Caco-2 (cell line): ENCODE data around the gene TKFC. TPM values are rescaled to one million over a fixed set of nuclear protein-coding genes. Genes with fewer than 3 reads are reported as not detected.

Source experiments
- BruUV-seq: library from RNA; stranded (reverse); fragments of 400-500 nt; replicated peaks from 2 replicates; lab custom pipeline; 2021; lab: Mats Ljungman, UMichigan
- CTCF ChIA-PET: fragments of 300-600 bp; sonication (Branson Sonifier 250); formaldehyde crosslinking; loops from one replicate; lab custom pipeline; 2022; ENCODE audit warnings: antibody characterized with exemption; lab: Charles Lee
- POLR2A ChIA-PET: fragments of 300-600 bp; sonication (Branson Sonifier 250); formaldehyde crosslinking; loops from one replicate; lab custom pipeline; 2022; ENCODE audit warnings: antibody characterized with exemption; lab: Charles Lee
- DNase-seq, 2 experiments: peaks; one replicate each; pipeline versions ENCODE4 v3.0.0 to v3.0.0-alpha.2; 2020 to 2022
- H3K27me3 ChIP-seq: replicated peaks from 2 replicates; pipeline ENCODE4 v1.6.0; 2011; ENCODE audit warnings: low read length; ENCODE audit not compliant: control insufficient read depth, insufficient read depth
- H3K36me3 ChIP-seq: 2 replicates; pipeline ENCODE4 v1.5.1; 2011; ENCODE audit warnings: low read length; ENCODE audit not compliant: control insufficient read depth, insufficient read depth
- H3K4me1 ChIP-seq: fragments of 250-450 bp; sonication (Bioruptor Pico); 2 replicates; pipeline ENCODE4 v1.5.1; 2020; ENCODE audit warnings: mild to moderate bottlenecking
- H3K4me3 ChIP-seq: 2 replicates; pipeline ENCODE4 v1.5.1; 2011; ENCODE audit warnings: low read depth, mild to moderate bottlenecking, control low read depth, low read length
- H3K9me3 ChIP-seq: fragments of 250-450 bp; sonication (Bioruptor Pico); 2 replicates; pipeline ENCODE4 v1.5.1; 2020; ENCODE audit warnings: mild to moderate bottlenecking, moderate library complexity
- H3K27ac Mint-ChIP-seq: one replicate; pipeline ENCODE4 v1.8.0; 2022; ENCODE audit warnings: mixed read lengths; ENCODE audit not compliant: unreplicated experiment
- H3K27me3 Mint-ChIP-seq: one replicate; pipeline ENCODE4 v1.8.0; 2022; ENCODE audit warnings: mixed read lengths; ENCODE audit not compliant: insufficient read depth, unreplicated experiment
- H3K36me3 Mint-ChIP-seq: one replicate; pipeline ENCODE4 v1.8.0; 2022; ENCODE audit warnings: mild to moderate bottlenecking, mixed read lengths; ENCODE audit not compliant: insufficient read depth, unreplicated experiment
- H3K4me1 Mint-ChIP-seq: one replicate; pipeline ENCODE4 v1.8.0; 2022; ENCODE audit warnings: low read depth, mixed read lengths; ENCODE audit not compliant: unreplicated experiment
- H3K4me3 Mint-ChIP-seq: one replicate; pipeline ENCODE4 v1.8.0; 2022; ENCODE audit warnings: mild to moderate bottlenecking, moderate library complexity, mixed read lengths; ENCODE audit not compliant: unreplicated experiment
- H3K9me3 Mint-ChIP-seq: one replicate; pipeline ENCODE4 v1.8.0; 2022; ENCODE audit warnings: mixed read lengths; ENCODE audit not compliant: unreplicated experiment
- intact Hi-C: fragments of 100-400 bp; cut with micrococcal nuclease; formaldehyde crosslinking; loops from one replicate; pipeline ENCODE4 v1.10.0; 2022; ENCODE audit not compliant: unreplicated experiment
- total RNA-seq: library from RNA; stranded (reverse); gene quantifications from 2 replicates; pipeline ENCODE4 v1.2.3, GENCODE V29; 2022
- TF ChIP-seq, protein P1 (sequence below), 2 experiments: fragments of 200-600 bp in 1 of 2; IDR thresholded peaks; 1 replicate in 1 of 2; 2 replicates in 1 of 2; pipeline versions ENCODE4 v1.5.1 to v1.8.0; 2011 to 2022; ENCODE audit warnings: antibody characterized with exemption in 1 of 2, control low read depth in 1 of 2, inconsistent platforms in 1 of 2, low read depth in 1 of 2, low read length in 1 of 2, mild to moderate bottlenecking in 1 of 2, moderate library complexity in 1 of 2; ENCODE audit not compliant: insufficient read depth in 1 of 2, severe bottlenecking in 1 of 2, unreplicated experiment in 1 of 2

TKFC gene
- total RNA-seq, 1 experiment from 2014 or later: 99.0 TPM

- Mint-ChIP-seq H3K27ac (peak overlapping the region; percentile 33), H3K9me3 (no peaks in the 10 kb centered on the region), H3K4me1 (peaks cover 9% of the 10 kb centered on the region), H3K4me3 (no peak overlapping the region), H3K36me3 (peaks cover 31% of the 10 kb centered on the region), H3K27me3 (no peaks in the 10 kb centered on the region)
- Histone ChIP-seq H3K36me3 (peaks cover 8% of the 10 kb centered on the region), H3K4me1 (peaks cover 28% of the 10 kb centered on the region), H3K9me3 (no peaks in the 10 kb centered on the region), H3K27me3 (no peaks in the 10 kb centered on the region), H3K4me3 (no peak overlapping the region)
- CTCF ChIA-PET: no interaction called here
- TF ChIP-seq, protein P1, sequence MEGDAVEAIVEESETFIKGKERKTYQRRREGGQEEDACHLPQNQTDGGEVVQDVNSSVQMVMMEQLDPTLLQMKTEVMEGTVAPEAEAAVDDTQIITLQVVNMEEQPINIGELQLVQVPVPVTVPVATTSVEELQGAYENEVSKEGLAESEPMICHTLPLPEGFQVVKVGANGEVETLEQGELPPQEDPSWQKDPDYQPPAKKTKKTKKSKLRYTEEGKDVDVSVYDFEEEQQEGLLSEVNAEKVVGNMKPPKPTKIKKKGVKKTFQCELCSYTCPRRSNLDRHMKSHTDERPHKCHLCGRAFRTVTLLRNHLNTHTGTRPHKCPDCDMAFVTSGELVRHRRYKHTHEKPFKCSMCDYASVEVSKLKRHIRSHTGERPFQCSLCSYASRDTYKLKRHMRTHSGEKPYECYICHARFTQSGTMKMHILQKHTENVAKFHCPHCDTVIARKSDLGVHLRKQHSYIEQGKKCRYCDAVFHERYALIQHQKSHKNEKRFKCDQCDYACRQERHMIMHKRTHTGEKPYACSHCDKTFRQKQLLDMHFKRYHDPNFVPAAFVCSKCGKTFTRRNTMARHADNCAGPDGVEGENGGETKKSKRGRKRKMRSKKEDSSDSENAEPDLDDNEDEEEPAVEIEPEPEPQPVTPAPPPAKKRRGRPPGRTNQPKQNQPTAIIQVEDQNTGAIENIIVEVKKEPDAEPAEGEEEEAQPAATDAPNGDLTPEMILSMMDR (IDR thresholded peaks at IDR 0.05; ENCODE audit: insufficient read depth in 1 of 2, low read depth in 1 of 2, low read length in 1 of 2, severe bottlenecking in 1 of 2, unreplicated experiment in 1 of 2): no peak
- intact Hi-C loops: loop anchor here (1.0 to 2.0 kb wide), 2 partner anchors 34 to 44 kb away; partner anchors contain the start of genes DDB1 and TKFC
- POLR2A ChIA-PET: interaction anchor here (0.5 kb wide), 1 partner anchor 29 kb away, joined by 3 read pairs; no protein-coding TSS in a partner anchor
- peak; percentile 72 to 82 for DNase-seq
- BruUV-seq: no TSS peak
These were observed 34.3 kb upstream of the TKFC start for GRCh38 chr11:61298663-61299244.

DNA sequence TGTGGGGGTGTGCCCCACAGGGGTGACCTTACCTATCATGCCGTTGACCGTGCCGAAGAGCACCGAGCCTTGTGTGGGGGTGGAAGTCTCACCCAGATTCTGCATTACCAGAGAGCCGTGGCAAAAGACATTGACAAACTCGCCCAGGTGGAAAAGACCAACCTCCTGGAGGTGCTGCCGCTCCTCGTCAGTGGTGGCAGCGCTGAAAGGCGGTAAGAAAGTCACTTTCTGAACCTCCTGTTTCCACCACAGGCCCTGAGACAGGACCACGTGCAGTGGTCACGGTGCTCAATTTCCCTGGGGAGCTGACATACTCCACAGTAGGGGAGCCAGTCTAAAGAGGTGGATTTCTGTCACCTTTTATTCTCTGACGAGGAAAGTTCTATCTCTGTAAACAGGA, 30.5 kb upstream of the TKFC start:
- H3K4me3 Mint-ChIP-seq: no peak overlapping the region
- POLR2A ChIA-PET: no interaction called here
- TF ChIP-seq, protein P1 (IDR thresholded peaks at IDR 0.05; ENCODE audit: insufficient read depth in 1 of 2, low read depth in 1 of 2, low read length in 1 of 2, severe bottlenecking in 1 of 2, unreplicated experiment in 1 of 2): no peak

DNA sequence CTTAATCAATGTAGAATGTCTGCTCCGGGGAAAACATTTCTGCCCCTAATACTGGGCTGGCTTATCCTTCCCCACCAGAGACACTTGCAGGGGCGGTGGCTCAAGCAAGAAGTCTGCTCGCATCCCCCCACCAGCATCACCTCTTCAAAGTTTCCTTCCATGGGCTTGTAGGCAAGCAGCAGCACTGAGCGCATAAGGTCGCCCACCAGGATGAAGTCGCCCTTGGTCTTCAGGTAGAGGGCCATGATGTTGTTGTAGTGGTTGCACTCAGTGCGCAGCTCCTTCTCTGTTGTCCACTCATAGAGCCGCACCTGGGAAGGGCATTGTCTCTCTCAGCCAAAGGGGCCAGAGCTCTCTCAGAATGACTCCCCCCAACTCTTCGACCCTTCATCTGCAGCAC, 29.3 kb upstream of the TKFC start:
- no peak overlapping the region for H3K4me3 ChIP-seq
- Mint-ChIP-seq H3K36me3 (no peaks in the 10 kb centered on the region), H3K9me3 (no peaks in the 10 kb centered on the region), H3K4me3 (no peak overlapping the region), H3K4me1 (no peaks in the 10 kb centered on the region), H3K27ac (no peak overlapping the region), H3K27me3 (no peaks in the 10 kb centered on the region)
- intact Hi-C loops: no loop called here
- no TSS peak for BruUV-seq
- peaks cover 12% of the 10 kb centered on the region for H3K4me1 ChIP-seq
- no peaks in the 10 kb centered on the region for H3K27me3 ChIP-seq
- ChIA-PET POLR2A (no interaction called here), CTCF (no interaction called here)
- no peak for DNase-seq
- H3K36me3 ChIP-seq: peaks cover 8% of the 10 kb centered on the region
- TF ChIP-seq, protein P1 (IDR thresholded peaks at IDR 0.05; ENCODE audit: insufficient read depth in 1 of 2, low read depth in 1 of 2, low read length in 1 of 2, severe bottlenecking in 1 of 2, unreplicated experiment in 1 of 2): no peak
- no peaks in the 10 kb centered on the region for H3K9me3 ChIP-seq

More for the DNA sequence above, 30.5 kb upstream of the TKFC start:
- H3K9me3 Mint-ChIP-seq: no peaks in the 10 kb centered on the region
- H3K36me3 ChIP-seq: peaks cover 8% of the 10 kb centered on the region
- H3K4me1 Mint-ChIP-seq: peaks cover 3% of the 10 kb centered on the region
- H3K36me3 Mint-ChIP-seq: peaks cover under 1% of the 10 kb centered on the region
- no peaks in the 10 kb centered on the region for H3K27me3 ChIP-seq
- no TSS peak for BruUV-seq
- no peaks in the 10 kb centered on the region for H3K9me3 ChIP-seq
- H3K4me1 ChIP-seq: peaks cover 20% of the 10 kb centered on the region
- CTCF ChIA-PET: no interaction called here
- DNase-seq: no peak
- no peak overlapping the region for H3K27ac Mint-ChIP-seq
- intact Hi-C loops: no loop called here
- H3K4me3 ChIP-seq: no peak overlapping the region
- no peaks in the 10 kb centered on the region for H3K27me3 Mint-ChIP-seq
